Epithelial cell of proximal tubule (primary cell): ENCODE results near the gene GNAI1. TPM values are rescaled to one million over a fixed set of nuclear protein-coding genes. Genes with fewer than 3 reads are reported as not detected.
A peak's percentile ranks its signal among the peaks of the same experiment; 100 is the strongest.

ENCODE experiments used
- DNase-seq: peaks from one replicate; pipeline ENCODE4 v3.0.0-alpha.2; 2011; ENCODE audit warnings: low read depth
- H3K4me3 ChIP-seq: 2 replicates; pipeline ENCODE4 v1.5.1; 2011; ENCODE audit warnings: low read depth, mild to moderate bottlenecking, low read length
- CTCF ChIP-seq: conservative IDR thresholded peaks from 2 replicates; pipeline ENCODE4 v1.5.1; 2012; ENCODE audit warnings: low read depth, mild to moderate bottlenecking, low read length
- total RNA-seq: library from RNA; depleted of rRNA; stranded (reverse); fragments of >200 nt; gene quantifications from 2 replicates; pipeline ENCODE4 v1.2.3, GENCODE V29; 2015

GNAI1 gene
- total RNA-seq, 1 donor from 2014 or later: 30.0 TPM

DNA sequence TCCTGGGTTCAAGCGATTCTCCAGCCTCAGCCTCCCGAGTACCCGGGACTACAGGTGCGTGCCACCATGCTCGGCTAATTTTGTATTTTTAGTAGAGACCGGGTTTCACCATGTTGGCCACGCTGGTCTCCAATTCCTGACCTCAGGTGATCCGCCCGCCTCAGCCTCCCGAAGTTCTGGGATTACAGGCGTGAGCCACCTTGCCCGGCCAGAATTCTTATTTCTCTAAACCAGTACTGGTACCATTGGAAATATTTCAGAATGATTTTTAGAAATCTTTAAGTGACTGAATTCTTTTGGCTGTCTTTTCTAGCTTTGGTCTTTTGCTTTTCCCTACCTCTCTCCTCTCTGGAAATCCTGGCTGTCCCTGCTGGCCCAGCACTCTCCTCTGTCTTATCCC is 2.8 kb downstream of the GNAI1 start:
- H3K4me3 ChIP-seq: peak overlapping the region; percentile 84
- no peak for TF ChIP-seq CTCF
- no peak for DNase-seq

GRCh38 chr7:80139236-80139635 is 4.6 kb downstream of the GNAI1 start:
- no peak for TF ChIP-seq CTCF
- no peak for DNase-seq
- peak overlapping the region; percentile 38 for H3K4me3 ChIP-seq

DNA sequence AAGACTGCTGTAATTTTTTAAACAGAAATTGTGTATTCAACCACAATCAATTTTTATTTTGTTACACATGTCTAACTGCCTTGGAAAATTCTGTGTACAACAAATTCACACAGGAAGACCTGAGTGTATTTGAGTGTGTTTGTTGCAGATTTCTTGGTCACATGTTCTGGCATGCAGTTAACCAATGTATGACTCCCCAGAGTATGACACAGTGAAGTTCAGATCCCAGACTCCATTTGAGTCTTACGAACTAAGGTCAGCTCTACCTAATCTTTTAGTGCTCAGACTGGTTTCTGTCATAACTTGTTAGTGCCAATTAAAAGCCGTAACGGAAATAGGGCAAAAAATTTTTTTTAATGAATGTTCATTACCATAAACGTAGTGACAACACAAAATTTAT is 5.8 kb downstream of the GNAI1 start:
- no peak overlapping the region for H3K4me3 ChIP-seq
- DNase-seq: no peak
- no peak for TF ChIP-seq CTCF

DNA sequence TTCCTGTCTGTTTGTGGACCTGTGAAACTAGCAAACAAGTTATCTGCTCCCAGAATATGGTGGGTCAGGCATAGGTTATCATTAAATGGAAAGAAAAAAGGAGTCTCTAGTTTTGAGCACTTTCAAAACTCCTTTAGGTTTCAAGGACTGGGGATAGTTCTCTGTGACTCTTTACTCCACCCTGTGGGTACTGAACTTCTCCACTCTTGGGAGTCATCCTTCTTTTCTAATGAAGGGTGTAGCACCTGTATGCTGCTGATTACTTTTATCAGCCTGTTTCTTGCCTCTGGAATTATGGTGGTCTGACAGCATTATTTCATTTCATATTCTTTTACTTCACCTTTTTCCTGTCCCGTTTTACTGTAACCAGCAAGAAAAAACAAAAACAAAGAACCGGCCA is 6.7 kb downstream of the GNAI1 start:
- DNase-seq: no peak
- no peak overlapping the region for H3K4me3 ChIP-seq
- no peak for TF ChIP-seq CTCF

DNA sequence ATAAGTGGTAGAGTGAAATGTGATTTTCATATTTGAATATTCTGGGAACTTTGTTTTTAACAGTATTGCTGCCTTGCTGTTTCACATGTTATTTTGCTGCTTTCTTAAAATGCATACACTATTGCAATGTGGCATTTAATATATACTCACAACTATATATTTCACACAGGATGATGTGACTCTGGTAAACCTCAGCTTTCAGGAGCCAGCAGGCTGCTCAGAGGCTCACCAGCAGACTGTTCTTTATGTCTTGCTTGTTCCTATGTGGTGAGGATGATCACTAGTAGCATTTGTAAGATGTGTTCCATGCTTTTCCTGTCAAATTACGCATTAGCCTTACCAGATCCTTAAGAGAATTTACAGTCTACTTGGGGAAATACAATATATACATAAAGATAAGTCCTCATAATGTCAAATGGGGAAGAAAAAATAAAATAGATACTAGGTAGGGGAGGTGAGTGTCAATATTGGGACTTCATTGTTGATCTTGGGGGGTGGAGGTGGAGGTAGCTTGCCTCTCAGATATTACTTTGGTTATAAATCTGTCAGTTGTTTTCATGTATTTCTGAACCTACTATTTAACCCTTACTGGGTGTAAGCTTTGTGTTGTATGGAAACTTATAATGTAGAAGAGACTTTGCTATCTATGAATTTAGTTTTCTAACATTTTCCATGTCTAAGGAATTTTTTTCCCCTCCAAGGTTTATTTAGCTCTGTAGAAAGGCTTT is 8.4 kb downstream of the GNAI1 start:
- no peak for DNase-seq
- H3K4me3 ChIP-seq: no peak overlapping the region
- no peak for TF ChIP-seq CTCF

DNA sequence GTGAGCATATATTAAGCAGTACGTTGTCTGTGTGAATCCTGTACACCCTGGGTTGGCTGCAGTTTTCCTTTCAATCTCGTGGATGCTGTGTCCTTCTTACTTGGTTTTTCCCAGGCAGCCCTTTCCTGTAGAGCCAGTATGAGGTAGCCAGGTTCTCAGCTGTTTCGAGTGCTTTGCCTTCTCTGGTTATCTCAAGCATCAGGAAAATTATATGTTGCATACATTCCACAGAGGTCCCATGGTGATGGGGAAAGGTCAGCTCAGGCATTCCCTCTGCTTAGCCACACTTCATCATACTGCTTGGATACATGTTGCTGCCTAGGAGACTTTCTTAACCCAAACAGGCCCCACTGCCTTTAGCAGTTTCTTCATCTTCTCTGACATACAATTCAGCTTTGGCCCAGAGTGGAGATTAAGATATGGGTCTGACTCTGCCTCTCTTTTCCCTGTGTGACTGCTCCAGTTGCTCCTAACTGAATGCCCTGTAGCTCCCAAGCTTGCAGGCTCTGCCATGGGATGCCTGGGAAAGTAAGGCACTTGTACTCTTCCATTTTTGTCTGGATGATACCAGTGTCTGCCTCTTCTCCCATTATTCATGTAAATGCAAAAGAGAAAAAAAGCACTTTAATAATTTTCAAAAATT is 11.3 kb downstream of the GNAI1 start:
- no peak for TF ChIP-seq CTCF
- no peak overlapping the region for H3K4me3 ChIP-seq
- DNase-seq: no peak
